DMS 273 (cell line): Measurements from ENCODE around the gene CFAP92.

ENCODE experiments used
- DNase-seq: peaks from one replicate; lab custom pipeline; 2025; ENCODE audit not compliant: unreplicated experiment; lab: John Stamatoyannopoulos, UW

Gene CFAP92

GRCh38 chr3:128993461-128994172, at the start of gene CFAP92:
Gene CFAP92 (minus strand): TSS chr3:128994076. CDS start chr3:128993304, 772 bp downstream.
- DNase-seq = peak; percentile 97

- DNase-seq = no peak
These were observed 46.9 kb upstream of the CFAP92 start for GRCh38 chr3:129040579-129041300.

- no peak for DNase-seq
These were observed 46.1 kb upstream of the CFAP92 start for GRCh38 chr3:129040039-129040336.

- DNase-seq = peak; percentile 96
These were observed 45.6 kb upstream of the CFAP92 start for GRCh38 chr3:129039271-129040038.

GRCh38 chr3:129038121-129038855, 44.4 kb upstream of the CFAP92 start:
- DNase-seq = no peak

GRCh38 chr3:129037093-129037419, 43.2 kb upstream of the CFAP92 start:
- DNase-seq = no peak

- no peak for DNase-seq
These were observed 42.6 kb upstream of the CFAP92 start for GRCh38 chr3:129036222-129037092.

- peak; percentile 57 for DNase-seq
These were observed 41.7 kb upstream of the CFAP92 start for GRCh38 chr3:129035360-129036221.

- peak; percentile 72 for DNase-seq
These were observed 40.8 kb upstream of the CFAP92 start for GRCh38 chr3:129034642-129035041.

GRCh38 chr3:129033633-129034321, 39.9 kb upstream of the CFAP92 start:
- no peak for DNase-seq

GRCh38 chr3:129033151-129033550, 39.3 kb upstream of the CFAP92 start:
- DNase-seq = no peak

- no peak for DNase-seq
These were observed 38.8 kb upstream of the CFAP92 start for GRCh38 chr3:129032716-129033115.

- no peak for DNase-seq
These were observed 37.8 kb upstream of the CFAP92 start for GRCh38 chr3:129031476-129032215.

- no peak for DNase-seq
These were observed 36.7 kb upstream of the CFAP92 start for GRCh38 chr3:129030611-129031010.

GRCh38 chr3:129028866-129029265, 35.0 kb upstream of the CFAP92 start:
- DNase-seq = no peak

GRCh38 chr3:129027544-129027880, 33.6 kb upstream of the CFAP92 start:
- no peak for DNase-seq

- peak; percentile 99 for DNase-seq
These were observed 33.1 kb upstream of the CFAP92 start for GRCh38 chr3:129026728-129027543.
